Measurements from ENCODE around the gene TIAL1.
"Not testable (repeated sequence)": the region's sequence is repeated elsewhere in the genome, so short reads cannot be mapped to it uniquely, and the experiment has no call there.

TIAL1 gene

DNA sequence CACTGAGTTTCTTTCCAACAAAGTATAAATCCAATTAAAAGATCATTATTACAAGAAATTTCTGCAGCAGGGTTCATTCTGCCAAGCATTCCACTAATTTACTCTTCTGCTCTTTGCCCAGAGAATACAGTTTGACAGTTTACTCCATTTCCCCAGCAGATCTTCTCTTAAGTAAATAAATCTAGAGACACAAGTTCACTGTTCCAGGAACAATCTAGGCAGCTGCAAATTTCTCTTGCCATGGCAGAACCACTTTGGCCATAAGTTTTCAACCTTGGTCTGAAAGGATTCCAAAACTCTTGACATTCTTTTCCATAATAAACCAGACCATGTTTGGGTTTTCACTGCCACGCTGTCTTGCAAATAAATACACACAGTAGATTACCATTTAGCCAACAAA lies 65.7 kb downstream of the TIAL1 start:
- DNase-seq (ENCODE audit: low read depth, low spot score) = no peak

DNA sequence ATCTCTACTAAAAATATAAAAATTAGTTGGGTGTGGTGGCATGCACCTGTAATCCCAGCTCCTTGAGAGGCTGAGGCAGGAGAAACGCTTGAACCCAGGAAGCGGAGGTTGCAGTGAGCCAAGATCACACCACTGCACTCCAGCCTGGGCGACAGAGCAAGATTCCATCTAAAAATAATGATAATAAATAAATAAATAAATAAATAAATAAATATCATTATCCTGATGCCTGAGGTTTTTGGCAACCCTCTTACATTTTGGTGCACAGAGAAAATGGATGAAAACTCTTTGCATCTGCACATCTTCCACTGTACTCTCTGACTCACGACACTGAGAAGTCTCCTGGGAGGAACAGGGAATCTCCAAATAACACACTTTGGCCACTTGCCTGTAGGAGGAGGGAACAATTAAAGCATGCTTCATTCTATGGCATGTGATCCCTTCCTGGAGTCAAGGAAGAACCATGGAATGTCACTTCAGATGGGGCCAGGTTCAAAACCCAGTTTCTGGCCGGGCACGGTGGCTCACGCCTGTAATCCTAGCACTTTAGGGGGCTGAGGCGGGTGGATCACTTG lies 68.0 kb downstream of the TIAL1 start:
- not testable (repeated sequence) for DNase-seq (ENCODE audit: low read depth, low spot score)

DNA sequence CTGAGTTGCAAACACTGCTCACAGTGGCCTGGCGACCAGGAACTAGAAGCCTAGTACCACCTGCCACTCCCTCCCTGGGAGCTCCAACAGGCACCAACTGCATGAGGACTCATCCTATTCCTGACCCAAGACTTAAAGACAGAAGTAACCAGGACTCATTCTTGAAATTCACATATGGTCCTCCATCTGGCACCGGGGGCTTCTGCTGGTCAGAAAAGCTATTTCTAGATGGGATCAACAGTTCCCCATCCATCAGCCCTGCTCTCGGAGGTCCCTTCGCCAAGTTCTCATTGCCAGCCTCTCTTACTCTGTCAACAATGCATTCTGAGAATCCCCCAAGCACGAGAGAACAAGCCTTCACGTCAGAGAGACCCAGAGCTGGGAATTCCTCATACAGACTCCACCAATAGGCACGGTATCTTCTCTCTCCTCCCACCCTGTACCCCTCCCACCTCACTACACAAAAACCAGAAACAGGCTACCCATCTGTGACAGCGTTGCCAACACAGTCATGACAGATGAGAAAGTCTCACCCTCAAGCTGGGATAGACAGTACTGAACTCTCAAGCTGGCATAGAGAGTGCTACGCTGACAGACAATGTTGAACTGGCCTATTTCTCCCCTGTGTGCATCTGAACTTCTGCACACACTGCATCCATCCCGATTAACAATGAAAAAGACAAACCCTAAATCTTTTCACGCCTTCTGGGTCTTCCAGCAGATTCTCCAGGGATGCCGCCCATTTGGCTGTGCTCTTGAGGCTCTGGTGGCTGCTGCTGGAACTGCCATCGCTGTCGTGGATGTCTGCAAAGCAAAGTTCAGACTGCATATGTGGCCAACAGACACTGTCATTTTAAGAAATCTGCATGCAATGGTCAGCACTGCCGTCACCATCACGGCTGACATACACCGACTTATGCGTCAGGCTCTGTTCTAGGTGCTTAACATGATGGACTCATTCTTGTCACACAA lies 69.9 kb downstream of the TIAL1 start:
- DNase-seq (ENCODE audit: low read depth, low spot score) = no peak

DNA sequence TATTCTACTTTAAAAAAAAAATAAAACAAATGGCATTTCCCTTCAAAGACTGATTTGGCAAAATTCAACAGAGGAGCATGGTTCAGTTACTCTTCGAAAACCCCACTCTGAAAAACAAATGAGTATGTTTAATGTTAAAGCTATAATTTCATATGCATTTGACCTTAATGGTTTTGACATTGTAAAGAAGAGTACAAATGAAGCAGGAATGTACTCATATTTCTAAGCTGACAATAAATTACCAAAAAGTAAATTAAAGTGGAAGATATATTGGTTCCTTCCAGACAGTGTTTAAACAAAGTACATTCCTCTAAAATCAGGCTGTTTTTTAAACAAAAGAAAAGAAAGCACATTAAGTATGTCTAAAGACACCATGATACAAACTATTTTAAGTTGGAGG lies 70.6 kb downstream of the TIAL1 start:
- no peak for DNase-seq (ENCODE audit: low read depth, low spot score)

DNA sequence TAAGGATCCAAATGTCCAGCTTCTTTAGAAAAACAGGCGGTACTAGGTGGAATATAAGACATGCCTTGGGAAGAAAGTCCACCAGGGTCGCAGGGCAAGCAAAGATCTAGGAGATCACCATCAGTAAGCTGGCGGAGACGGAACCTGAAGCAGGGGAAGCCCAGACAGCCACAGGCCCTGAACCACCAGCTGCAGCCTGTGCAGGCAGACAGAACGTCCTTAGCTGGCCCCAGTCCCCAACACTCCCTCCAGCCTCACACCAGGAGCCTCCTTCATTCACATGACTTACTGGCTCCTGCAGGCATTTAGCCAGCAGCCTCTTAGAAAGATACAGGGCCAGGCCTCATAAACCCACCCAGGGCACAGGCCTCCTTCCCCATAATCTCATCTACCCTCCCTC lies 71.6 kb downstream of the TIAL1 start:
- no peak for DNase-seq (ENCODE audit: low read depth, low spot score)

DNA sequence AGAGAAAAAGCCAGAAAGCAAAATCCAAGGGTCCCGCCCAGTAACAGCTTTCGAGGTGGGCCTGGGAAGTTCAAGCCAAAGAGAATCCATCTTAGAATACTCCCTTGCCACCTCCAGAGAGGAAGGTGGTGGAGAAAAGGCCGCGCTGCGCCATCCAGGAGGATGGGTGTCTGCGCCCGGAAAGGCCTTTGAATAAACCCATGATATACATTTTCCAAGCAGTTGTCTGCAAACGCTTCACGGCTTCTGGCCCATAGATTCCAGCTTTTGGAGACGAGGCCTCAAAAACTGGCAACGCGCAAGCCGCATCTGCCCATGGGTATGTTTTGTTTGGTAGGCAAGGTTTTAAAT lies 72.1 kb downstream of the TIAL1 start:
- no peak for DNase-seq (ENCODE audit: low read depth, low spot score)

DNA sequence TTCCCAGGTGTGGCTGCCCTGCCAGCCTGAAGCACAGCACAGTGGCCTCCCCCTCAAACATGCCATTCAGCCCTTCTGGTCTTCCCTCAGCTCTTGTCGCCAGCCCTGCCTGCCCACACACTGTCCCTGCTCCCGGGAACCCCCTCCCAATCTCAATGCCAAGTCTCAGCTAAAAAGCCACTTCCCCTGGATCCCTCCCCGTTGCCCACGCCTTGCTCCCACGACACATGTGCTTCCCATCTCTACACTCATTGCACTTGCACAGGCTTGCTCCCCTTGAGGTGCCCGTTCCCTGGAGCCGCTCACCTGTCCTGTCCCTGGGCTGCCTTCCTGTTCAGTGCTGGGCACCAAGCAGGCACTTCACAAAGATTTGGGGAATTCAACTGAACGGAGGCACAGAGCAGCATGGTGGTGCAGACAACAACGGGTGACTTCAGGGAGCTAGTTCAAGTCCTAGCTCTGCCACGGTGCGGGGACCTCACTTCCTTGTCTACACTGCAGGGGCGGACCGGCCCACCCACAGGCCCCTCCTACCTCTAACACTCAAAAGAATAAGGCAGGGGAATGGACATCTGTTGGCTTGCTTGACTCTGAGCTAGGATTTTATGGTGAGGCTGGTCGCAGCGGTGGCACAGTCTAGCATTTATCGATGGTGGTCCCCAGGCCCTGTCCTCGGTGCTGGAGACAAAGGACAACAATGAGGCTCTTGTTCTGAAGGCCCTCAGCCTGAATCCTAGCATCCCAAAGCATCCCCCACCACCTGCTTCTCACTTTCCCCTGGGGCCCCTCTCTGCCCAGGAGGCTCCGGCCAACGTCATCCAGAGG lies 72.7 kb downstream of the TIAL1 start:
- DNase-seq (ENCODE audit: low read depth, low spot score) = no peak

Measured in activated naive CD8-positive, alpha-beta T cell treated with anti-CD3 and anti-CD28 coated beads, Interleukin-2, amount 50 U/mL, for 16 hours (primary cell).